ENCODE results near the gene ITGAE.

GRCh38 chr17:3777366-3778120, 23.4 kb downstream of the ITGAE start:
- TF ChIP-seq GATA2 (IDR thresholded peaks at IDR 0.05; ENCODE audit: low read depth, low read length) (no peak), GATA3 (IDR thresholded peaks at IDR 0.05; ENCODE audit: low read depth, low read length) (no peak)
